Skeletal muscle tissue (tissue), 4 donors: ENCODE measurements around the gene KCND3. TPM values are rescaled to one million over a fixed set of nuclear protein-coding genes. Genes with fewer than 3 reads are reported as not detected.

Experiments used
- H3K27ac ChIP-seq: one replicate; pipeline ENCODE4 v1.7.0; 2013; ENCODE audit warnings: mild to moderate bottlenecking, low read depth, low read length, inconsistent platforms
- H3K27me3 ChIP-seq, 3 donors: one replicate each; pipeline ENCODE4 v1.7.0; 2013; ENCODE audit warnings: low read length in 3 of 3; ENCODE audit not compliant: control insufficient read depth in 3 of 3, insufficient read depth in 3 of 3
- H3K36me3 ChIP-seq, 3 donors: one replicate each; pipeline ENCODE4 v1.7.0; 2013; ENCODE audit warnings: low read length in 3 of 3; ENCODE audit not compliant: control insufficient read depth in 3 of 3, insufficient read depth in 3 of 3
- H3K4me1 ChIP-seq, 3 donors: one replicate each; pipeline ENCODE4 v1.7.0; 2013; ENCODE audit warnings: low read length in 3 of 3, mild to moderate bottlenecking in 3 of 3; ENCODE audit not compliant: control insufficient read depth in 3 of 3, insufficient read depth in 3 of 3
- H3K4me3 ChIP-seq, 3 donors: one replicate each; pipeline ENCODE4 v1.7.0; 2013; ENCODE audit warnings: low read length in 3 of 3
- H3K9ac ChIP-seq, 3 donors: one replicate each; pipeline ENCODE4 v1.7.0; 2013; ENCODE audit warnings: low read length in 3 of 3, mild to moderate bottlenecking in 3 of 3, moderate library complexity in 2 of 3, low read depth in 1 of 3
- H3K9me3 ChIP-seq, 3 donors: one replicate each; pipeline ENCODE4 v1.7.0; 2013; ENCODE audit warnings: low read length in 3 of 3; ENCODE audit not compliant: control insufficient read depth in 3 of 3
- total RNA-seq: library from RNA; depleted of rRNA; stranded (reverse); fragments of >200 nt; gene quantifications from one replicate; pipeline ENCODE4 v1.2.3, GENCODE V29; 2014
- donor health status: Osteomylitis.

The KCND3 gene
- total RNA-seq, 1 donor from 2014 or later: 1.0 TPM

DNA sequence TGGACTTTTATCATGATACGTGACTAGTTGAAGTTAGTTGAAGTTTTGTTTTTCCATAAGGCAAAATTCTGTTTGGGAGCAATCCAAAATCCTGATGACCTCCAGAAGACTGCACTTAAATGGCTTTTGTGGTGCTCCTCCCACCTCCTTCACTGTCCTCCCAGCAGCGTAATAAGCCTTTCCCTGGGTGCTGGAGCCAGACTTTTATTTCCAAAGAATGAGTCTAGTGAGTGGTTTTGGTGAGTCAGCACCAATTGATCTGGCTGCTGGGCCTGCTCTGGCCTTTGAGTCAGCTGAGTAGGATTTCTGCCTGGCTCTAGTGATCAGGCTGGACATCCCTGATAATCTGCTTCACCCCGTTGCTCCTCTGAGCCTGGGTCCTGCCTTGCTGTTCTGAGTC lies 21.7 kb upstream of the KCND3 start:
- no peak overlapping the region for H3K4me3 ChIP-seq
- peaks cover 0 to 2% (median 0%) of the 10 kb centered on the region in 3 donors for H3K9me3 ChIP-seq
- peaks cover 0 to 6% (median 0%) of the 10 kb centered on the region in 3 donors for H3K4me1 ChIP-seq
- H3K36me3 ChIP-seq: no peaks in the 10 kb centered on the region
- H3K27ac ChIP-seq: no peak overlapping the region
- peaks cover 0 to 1% (median 0%) of the 10 kb centered on the region in 3 donors for H3K27me3 ChIP-seq
- no peak overlapping the region for H3K9ac ChIP-seq

DNA sequence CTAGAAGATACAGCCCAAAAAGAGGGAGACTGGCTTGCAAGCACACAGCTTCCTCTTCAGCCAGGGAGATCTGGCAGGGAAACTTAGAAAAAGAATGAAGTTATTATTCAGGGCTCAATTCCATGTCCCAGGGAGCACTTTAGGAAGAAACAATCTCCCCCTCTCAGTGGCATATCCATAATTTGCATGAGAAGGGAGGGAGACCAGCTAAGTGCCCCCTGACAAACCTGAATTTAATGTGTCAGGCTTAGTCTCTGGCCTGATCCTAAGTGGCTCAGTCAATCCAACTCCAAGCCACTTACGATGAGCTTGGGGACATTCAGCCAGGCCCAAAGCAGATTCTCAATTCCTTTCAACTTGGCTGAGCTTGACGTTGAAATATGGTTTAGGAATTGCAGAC lies 17.7 kb upstream of the KCND3 start:
- Histone ChIP-seq H3K36me3 (no peaks in the 10 kb centered on the region), H3K9ac (no peak overlapping the region), H3K27me3 (peaks cover under 1 to 8% (median 5%) of the 10 kb centered on the region in 3 donors), H3K9me3 (no peaks in the 10 kb centered on the region), H3K27ac (no peak overlapping the region), H3K4me3 (no peak overlapping the region), H3K4me1 (peaks cover 0 to 6% (median 0%) of the 10 kb centered on the region in 3 donors)

DNA sequence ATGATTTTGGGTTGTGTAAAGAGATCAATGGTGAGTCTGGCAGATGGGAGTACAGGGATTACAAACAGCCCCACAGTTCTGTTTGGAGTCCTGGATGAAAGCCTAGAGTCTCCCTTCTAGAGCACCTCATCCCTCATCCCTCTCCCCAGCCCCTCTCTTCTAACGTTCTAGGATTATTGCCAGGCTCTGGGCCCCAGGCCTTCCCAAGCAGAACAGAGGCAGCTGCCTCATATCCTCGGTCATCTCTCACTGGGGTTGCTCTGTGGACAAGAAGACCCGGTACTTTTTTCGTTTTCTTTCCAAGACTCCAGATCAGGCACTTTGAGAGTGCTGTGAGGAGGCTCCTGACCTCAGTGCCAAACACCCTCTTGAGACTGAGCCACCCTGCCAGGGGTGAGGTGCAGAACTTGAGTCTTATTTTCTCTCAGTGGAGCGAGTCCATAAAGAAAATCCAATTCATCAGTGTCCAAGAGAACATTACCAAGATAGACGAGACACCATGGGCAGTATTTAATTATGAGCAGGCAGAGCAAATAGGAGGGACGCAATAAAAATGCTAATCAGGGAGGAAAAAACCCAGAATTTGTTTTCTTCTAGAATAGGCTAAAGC lies 17.1 kb upstream of the KCND3 start:
- Histone ChIP-seq H3K36me3 (no peaks in the 10 kb centered on the region), H3K27me3 (peaks cover 7 to 14% (median 12%) of the 10 kb centered on the region in 3 donors), H3K4me3 (no peak overlapping the region), H3K27ac (no peak overlapping the region), H3K4me1 (peaks cover 0 to 3% (median 0%) of the 10 kb centered on the region in 3 donors), H3K9ac (no peak overlapping the region), H3K9me3 (no peaks in the 10 kb centered on the region)

DNA sequence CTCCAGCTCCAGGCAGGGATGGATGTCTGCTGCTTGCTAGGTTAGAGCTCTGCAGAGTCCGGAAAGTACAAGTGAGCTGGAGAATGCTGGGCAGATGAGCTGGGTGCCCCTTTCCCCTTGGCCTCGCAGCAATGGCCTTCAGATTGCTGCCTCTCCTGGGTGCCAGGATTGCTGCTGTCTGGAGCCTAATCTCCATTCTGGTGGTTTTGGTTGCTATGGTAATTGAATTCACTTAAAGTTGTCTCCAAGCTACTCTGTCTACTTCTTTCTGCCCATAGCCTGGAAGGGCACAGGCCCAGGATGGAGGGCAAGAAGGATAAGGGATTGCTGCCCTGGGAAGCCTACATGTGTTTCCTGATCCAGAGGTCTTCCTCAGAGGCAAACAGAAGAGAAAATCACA lies 14.6 kb upstream of the KCND3 start:
- Histone ChIP-seq H3K9me3 (no peaks in the 10 kb centered on the region), H3K27ac (no peak overlapping the region), H3K27me3 (peaks cover 23 to 26% (median 23%) of the 10 kb centered on the region in 3 donors), H3K9ac (no peak overlapping the region), H3K4me3 (no peak overlapping the region), H3K36me3 (no peaks in the 10 kb centered on the region), H3K4me1 (no peaks in the 10 kb centered on the region)

DNA sequence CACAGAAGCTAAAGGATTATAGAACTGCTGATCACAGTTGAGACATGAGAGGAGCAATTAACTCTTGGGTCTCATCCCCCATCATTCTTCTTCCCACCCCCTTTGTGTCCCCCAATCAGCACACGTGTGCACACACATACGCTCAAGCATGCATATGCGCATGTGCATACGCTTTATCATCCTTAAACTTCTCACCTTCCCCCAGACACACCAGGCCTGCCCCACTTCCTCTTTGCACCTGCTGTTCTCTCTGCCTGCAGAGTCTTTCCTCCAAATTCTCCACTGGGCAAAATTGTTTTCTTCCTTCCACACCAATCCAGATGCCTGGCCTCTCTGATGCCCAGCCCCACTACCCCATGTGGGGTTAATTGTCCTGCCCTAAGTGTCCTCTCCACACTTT lies 13.0 kb upstream of the KCND3 start:
- no peaks in the 10 kb centered on the region for H3K4me1 ChIP-seq

DNA sequence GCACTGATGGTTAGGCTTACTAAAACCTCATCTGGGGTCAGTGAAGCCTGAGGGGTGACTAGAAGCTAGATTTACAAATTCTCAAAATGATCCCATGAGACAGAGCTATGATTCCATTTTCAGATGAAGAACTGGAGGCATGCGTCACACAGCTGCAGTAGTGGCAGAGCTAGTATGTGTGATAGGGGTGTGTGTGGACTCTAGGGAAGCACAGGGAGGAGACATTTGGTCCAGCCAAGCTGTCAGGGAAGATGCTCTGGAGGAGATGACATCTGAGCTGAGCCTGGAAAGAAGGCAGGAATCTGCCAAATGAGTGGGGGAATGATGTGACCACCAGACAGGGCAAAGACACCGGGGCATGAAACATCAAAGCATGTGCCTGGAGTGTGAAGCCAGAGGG lies 12.0 kb upstream of the KCND3 start:
- H3K27ac ChIP-seq: no peak overlapping the region
- no peaks in the 10 kb centered on the region for H3K36me3 ChIP-seq
- H3K9me3 ChIP-seq: no peaks in the 10 kb centered on the region
- no peaks in the 10 kb centered on the region for H3K4me1 ChIP-seq
- H3K27me3 ChIP-seq: peaks cover 23 to 26% (median 24%) of the 10 kb centered on the region in 3 donors
- H3K9ac ChIP-seq: no peak overlapping the region
- H3K4me3 ChIP-seq: no peak overlapping the region

More for the DNA sequence above, 13.0 kb upstream of the KCND3 start:
- no peak overlapping the region for H3K4me3 ChIP-seq
- H3K27me3 ChIP-seq: peaks cover 23 to 26% (median 24%) of the 10 kb centered on the region in 3 donors
- no peaks in the 10 kb centered on the region for H3K36me3 ChIP-seq
- H3K9ac ChIP-seq: no peak overlapping the region
- no peaks in the 10 kb centered on the region for H3K9me3 ChIP-seq
- no peak overlapping the region for H3K27ac ChIP-seq

DNA sequence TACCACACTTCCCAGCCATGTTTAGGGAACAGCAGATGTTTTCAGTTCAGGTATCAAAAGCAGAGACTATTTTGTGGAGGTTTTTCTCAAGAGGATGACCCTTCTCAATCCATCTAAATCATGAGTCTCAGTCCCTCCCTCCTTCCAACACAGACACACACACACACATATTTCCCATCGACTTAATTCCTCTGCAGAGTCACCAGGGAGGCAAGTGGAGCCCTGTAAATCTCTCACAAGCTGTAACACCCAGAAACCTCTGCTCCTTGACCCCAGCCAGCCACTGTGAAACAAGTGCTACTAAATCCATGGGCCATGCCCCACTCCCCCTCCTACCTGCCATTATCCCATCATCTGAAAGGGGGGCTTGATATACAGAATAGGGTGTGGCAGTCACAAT lies 10.6 kb upstream of the KCND3 start:
- Histone ChIP-seq H3K4me1 (no peaks in the 10 kb centered on the region), H3K4me3 (no peak overlapping the region), H3K36me3 (no peaks in the 10 kb centered on the region), H3K9ac (no peak overlapping the region), H3K27me3 (peaks cover 23 to 26% (median 24%) of the 10 kb centered on the region in 3 donors), H3K9me3 (no peaks in the 10 kb centered on the region), H3K27ac (no peak overlapping the region)

DNA sequence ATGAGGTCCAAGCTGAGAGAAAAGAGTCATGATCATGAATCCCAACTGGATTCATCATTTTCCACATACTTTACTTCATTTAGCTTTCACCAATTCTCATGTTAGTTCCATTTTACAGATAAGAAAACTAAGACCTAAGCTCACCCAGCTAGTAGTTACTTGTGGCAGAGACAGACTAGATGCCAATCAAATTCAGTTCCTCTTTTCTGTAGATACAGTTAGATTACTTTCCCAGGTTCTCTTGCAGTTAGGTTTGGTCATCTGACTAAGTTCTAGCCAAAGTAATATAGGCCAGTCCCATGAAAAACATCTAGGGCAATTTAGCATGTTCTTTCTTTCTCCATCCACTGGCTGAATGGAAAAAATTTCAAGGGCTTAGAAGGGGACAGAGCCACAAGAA lies 8.9 kb upstream of the KCND3 start:
- Histone ChIP-seq H3K9me3 (no peaks in the 10 kb centered on the region), H3K27me3 (peaks cover 24 to 26% (median 26%) of the 10 kb centered on the region in 3 donors), H3K27ac (no peak overlapping the region), H3K36me3 (no peaks in the 10 kb centered on the region), H3K4me3 (no peak overlapping the region), H3K9ac (no peak overlapping the region), H3K4me1 (no peaks in the 10 kb centered on the region)

DNA sequence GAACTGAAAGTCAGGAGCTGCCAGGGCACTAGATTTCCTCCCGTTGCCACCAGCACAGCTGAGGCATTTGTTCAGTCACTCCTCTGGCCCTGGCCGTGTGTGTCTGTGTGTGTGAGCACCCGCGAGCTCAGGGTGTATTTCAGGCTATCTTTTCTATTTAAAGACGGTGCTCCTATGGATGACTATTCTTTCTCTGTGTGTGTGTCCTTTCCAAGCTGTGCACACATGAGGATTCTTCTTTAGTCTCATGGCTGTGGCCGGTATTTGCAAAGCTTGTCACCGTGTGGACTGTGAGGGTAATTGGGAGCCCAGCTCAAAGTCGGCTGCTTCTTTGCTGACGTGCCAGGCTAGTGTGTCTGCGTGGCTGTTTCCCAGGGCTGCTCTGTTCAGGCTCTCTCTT lies 3.0 kb upstream of the KCND3 start:
- Histone ChIP-seq H3K36me3 (no peaks in the 10 kb centered on the region), H3K9me3 (no peaks in the 10 kb centered on the region), H3K4me1 (peaks cover 38 to 45% (median 38%) of the 10 kb centered on the region in 3 donors), H3K9ac (peak overlapping the region; percentile 13 to 78 (median 50)), H3K4me3 (peak overlapping the region in 2 of 3 donors; percentile 36 to 79), H3K27me3 (peaks cover 0 to 6% (median 2%) of the 10 kb centered on the region in 3 donors), H3K27ac (peak overlapping the region; percentile 63)

DNA sequence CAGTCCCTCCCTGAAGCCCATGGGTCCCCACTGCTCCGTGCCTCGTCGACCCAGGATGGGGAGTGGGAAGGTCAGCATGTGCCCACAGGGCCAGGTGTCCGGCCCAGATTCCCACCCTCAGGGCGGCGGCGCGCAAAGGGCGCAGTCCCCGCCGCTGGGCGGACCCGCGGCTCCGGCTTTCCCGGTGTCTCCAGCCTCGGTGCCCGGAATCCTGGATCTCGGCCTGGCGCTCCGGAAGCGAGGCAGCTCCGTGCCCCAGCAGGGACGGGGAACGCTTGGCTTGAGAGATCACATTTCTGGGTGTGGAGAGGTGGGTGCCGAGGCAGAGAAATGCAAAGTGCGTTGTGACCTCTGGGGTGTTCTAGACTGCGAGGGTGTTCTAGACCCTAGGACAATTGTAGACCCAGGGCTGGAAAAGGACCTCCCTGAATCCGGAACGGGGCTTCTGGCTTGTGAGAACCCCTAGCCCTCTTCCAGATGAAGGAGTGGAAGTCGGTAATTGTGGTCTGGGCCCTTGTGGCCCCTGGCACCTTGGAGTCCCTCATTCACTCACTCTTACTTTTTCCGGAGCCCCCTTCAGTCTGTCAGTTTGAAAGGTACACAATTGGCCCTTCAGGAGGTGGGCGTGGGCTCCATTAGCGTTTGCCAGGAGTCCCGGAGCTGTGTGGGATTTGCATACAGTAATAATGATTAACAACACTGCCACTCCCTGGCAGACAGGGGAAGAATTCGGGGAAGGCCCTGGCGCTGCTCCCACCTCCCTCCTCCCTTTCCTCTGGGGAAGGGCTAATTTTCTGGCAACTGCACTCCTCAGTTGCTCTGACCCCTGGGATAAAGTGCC lies 1.6 kb upstream of the KCND3 start:
- Histone ChIP-seq H3K9ac (peak overlapping the region; percentile 70 to 78 (median 73)), H3K9me3 (no peaks in the 10 kb centered on the region), H3K4me1 (peaks cover 45 to 58% (median 51%) of the 10 kb centered on the region in 3 donors), H3K27ac (peak overlapping the region; percentile 63), H3K27me3 (peaks cover 0 to 6% (median 2%) of the 10 kb centered on the region in 3 donors), H3K4me3 (peak overlapping the region; percentile 66 to 79 (median 77)), H3K36me3 (no peaks in the 10 kb centered on the region)
